Esophagus muscularis mucosa (tissue), 4 donors: ENCODE measurements around the gene ENOX1.

Experiments used
- EP300 ChIP-seq: sonication (generic); formaldehyde crosslinking; IDR thresholded peaks from one replicate; pipeline ENCODE4 v1.6.1; 2017; ENCODE audit warnings: antibody characterized with exemption
- POLR2A ChIP-seq: fragments of 450-650 bp; IDR thresholded peaks from one replicate; pipeline ENCODE4 v1.6.1; 2017; ENCODE audit warnings: antibody characterized with exemption, moderate library complexity, mild to moderate bottlenecking, low read depth
- POLR2AphosphoS5 ChIP-seq, 2 donors: sonication (generic); formaldehyde crosslinking; IDR thresholded peaks; one replicate each; pipeline ENCODE4 v1.6.1; 2017; ENCODE audit warnings: antibody characterized with exemption in 2 of 2
- TF ChIP-seq, protein P1 (sequence below), 3 experiments: fragments of 200-600 bp in 2 of 3; fragments of 450-650 bp in 1 of 3; sonication (generic) in 2 of 3; IDR thresholded peaks; one replicate each; pipeline ENCODE4 v1.5.1; 2017 to 2019; ENCODE audit warnings: antibody characterized with exemption in 3 of 3, mild to moderate bottlenecking in 2 of 3, moderate library complexity in 1 of 3

DNA sequence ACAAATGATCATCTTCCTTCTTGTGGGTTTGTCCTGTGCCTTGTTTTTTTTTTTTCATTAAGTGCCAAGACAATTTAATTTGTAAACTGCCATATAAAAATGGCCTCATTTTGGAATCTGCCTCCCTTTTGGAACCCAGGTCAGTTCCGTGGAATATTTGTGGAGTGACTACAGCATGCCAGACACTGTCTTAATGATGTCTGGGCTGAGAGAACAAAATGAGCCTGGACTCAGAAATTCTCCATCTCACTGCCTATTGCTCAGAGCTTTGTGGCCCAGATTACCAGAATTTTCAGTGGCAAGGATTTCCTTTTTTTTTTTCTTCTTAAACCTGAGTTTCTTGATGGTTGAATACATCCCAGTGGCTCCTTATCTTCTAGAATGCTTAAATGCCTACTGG is 340.6 kb downstream of the ENOX1 start:
- TF ChIP-seq, protein P1, sequence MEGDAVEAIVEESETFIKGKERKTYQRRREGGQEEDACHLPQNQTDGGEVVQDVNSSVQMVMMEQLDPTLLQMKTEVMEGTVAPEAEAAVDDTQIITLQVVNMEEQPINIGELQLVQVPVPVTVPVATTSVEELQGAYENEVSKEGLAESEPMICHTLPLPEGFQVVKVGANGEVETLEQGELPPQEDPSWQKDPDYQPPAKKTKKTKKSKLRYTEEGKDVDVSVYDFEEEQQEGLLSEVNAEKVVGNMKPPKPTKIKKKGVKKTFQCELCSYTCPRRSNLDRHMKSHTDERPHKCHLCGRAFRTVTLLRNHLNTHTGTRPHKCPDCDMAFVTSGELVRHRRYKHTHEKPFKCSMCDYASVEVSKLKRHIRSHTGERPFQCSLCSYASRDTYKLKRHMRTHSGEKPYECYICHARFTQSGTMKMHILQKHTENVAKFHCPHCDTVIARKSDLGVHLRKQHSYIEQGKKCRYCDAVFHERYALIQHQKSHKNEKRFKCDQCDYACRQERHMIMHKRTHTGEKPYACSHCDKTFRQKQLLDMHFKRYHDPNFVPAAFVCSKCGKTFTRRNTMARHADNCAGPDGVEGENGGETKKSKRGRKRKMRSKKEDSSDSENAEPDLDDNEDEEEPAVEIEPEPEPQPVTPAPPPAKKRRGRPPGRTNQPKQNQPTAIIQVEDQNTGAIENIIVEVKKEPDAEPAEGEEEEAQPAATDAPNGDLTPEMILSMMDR (IDR thresholded peaks at IDR 0.05) = no peak
- TF ChIP-seq EP300 (no peak), POLR2A (no peak), POLR2AphosphoS5 (IDR thresholded peaks at IDR 0.05) (no peak)
